ENCODE measurements around the gene RAB24. TPM values are rescaled to one million over a fixed set of nuclear protein-coding genes. Genes with fewer than 3 reads are reported as not detected.

RAB24 gene
- total and polyA plus RNA-seq, 7 experiments from 2014 or later, result 14.9 to 47.5 (median 23.7) TPM

DNA sequence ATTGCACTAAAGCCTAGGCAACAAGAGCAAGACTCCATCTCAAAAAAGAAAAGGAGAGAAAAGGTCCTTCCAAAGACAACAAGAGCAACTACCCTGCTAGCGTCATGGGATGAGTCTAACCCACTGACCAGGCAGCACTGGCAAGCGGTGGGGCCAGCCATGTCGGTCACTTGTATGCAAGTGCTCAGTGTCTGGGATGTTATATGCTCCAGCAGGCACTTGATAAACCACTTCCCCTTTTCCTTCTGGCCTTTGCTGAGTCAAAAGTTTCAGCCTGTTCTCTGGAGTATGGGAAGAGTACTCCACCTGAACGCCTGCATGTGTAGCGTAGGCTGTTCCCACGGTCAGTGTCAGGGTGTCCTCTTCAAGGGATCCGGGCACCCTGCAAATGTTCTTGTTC lies 17.4 kb upstream of the RAB24 start:
- no peaks in the 10 kb centered on the region for H3K27me3 ChIP-seq (ENCODE audit: control insufficient read depth in 2 of 2, insufficient read depth in 2 of 2, low read length in 2 of 2)
- H3K4me1 ChIP-seq (ENCODE audit: control insufficient read depth in 2 of 2, insufficient read depth in 2 of 2, low read length in 2 of 2), result no peaks in the 10 kb centered on the region
- peaks cover 0 to 4% (median 0%) of the 10 kb centered on the region in 3 experiments for H3K36me3 ChIP-seq (ENCODE audit: control insufficient read depth in 2 of 3, insufficient read depth in 3 of 3, low read length in 3 of 3)
- peaks cover 0 to 45% (median 21%) of the 10 kb centered on the region in 7 donors for H3K4me1 Mint-ChIP-seq
- ATAC-seq (peak; percentile 45), DNase-seq (no peak)
- H3K27me3 Mint-ChIP-seq, result no peaks in the 10 kb centered on the region
- H3K36me3 Mint-ChIP-seq, result peaks cover 0 to 30% (median 10%) of the 10 kb centered on the region in 5 donors
- H3K27ac Mint-ChIP-seq, result no peak overlapping the region
- H3K4me3 ChIP-seq (ENCODE audit: low read length), result no peak overlapping the region
- ChIA-PET POLR2A (no interaction called here), CTCF (no interaction called here)
- no peak overlapping the region for H3K4me3 Mint-ChIP-seq
- H3K9me3 Mint-ChIP-seq, result peaks cover 0 to 4% (median 0%) of the 10 kb centered on the region in 11 donors
- no peaks in the 10 kb centered on the region for H3K9me3 ChIP-seq (ENCODE audit: control insufficient read depth in 2 of 3, low read length in 3 of 3)
- intact Hi-C loops (cut with micrococcal nuclease), result no loop called here
- no peak overlapping the region for H3K27ac ChIP-seq (ENCODE audit: low read depth, low read length)

DNA sequence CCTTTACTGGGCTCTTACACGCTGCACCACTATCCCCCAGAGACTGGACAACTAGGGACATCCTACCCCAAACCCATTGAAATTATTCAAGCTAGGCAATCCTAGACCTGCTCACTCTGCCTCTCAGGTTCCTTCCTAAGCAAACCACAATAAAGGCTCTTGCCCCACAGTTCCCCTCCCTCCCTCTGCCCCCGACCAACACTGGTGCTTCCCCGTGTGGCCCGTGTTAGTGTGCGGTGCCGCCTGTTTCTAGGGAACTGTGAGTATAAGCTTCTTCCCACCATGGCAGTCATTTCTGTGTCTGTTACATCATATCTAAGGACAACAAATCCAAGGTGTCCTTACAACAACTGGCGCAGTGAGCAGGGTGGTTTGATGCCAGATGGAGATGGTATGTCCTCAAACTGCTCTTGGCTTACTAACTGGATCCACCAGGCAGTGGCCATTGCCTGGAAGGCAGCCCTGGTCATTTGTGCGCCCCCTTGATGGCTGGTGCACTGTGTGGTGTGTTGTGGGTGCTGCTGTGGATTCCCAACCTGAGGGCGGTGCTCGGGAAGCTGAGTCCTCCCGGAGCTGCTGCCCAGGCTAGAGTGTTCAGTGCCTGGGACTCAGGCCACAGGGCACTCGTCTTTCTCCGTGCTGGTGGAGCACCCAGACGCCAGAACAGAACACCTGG lies 16.5 kb upstream of the RAB24 start:
- peak; percentile 64 for ATAC-seq
- peaks cover 0 to 4% (median 0%) of the 10 kb centered on the region in 11 donors for H3K9me3 Mint-ChIP-seq
- no peaks in the 10 kb centered on the region for H3K27me3 Mint-ChIP-seq
- DNase-seq, result no peak
- H3K36me3 Mint-ChIP-seq, result peaks cover 0 to 29% (median 10%) of the 10 kb centered on the region in 5 donors
- no peaks in the 10 kb centered on the region for H3K4me1 ChIP-seq (ENCODE audit: control insufficient read depth in 2 of 2, insufficient read depth in 2 of 2, low read length in 2 of 2)
- no peaks in the 10 kb centered on the region for H3K9me3 ChIP-seq (ENCODE audit: control insufficient read depth in 2 of 3, low read length in 3 of 3)
- H3K4me3 ChIP-seq (ENCODE audit: low read length), result no peak overlapping the region
- H3K4me3 Mint-ChIP-seq, result no peak overlapping the region
- peak overlapping the region in 2 of 9 donors; percentile 29 to 41 for H3K27ac Mint-ChIP-seq
- H3K4me1 Mint-ChIP-seq, result peaks cover 0 to 49% (median 21%) of the 10 kb centered on the region in 7 donors
- no peaks in the 10 kb centered on the region for H3K27me3 ChIP-seq (ENCODE audit: control insufficient read depth in 2 of 2, insufficient read depth in 2 of 2, low read length in 2 of 2)
- intact Hi-C loops (cut with micrococcal nuclease), result loop anchor here (2.0 to 10.0 kb wide), 2 partner anchors 71 to 675 kb away; partner anchors contain the start of gene TSPAN17 (in 1 of the 2)
- H3K36me3 ChIP-seq (ENCODE audit: control insufficient read depth in 2 of 3, insufficient read depth in 3 of 3, low read length in 3 of 3), result peaks cover 0 to 4% (median 0%) of the 10 kb centered on the region in 3 experiments
- CTCF ChIA-PET, result interaction anchor here (0.9 to 3.1 kb wide), 5 partner anchors 11 to 133 kb away, joined by 3 to 25 read pairs (median 13); no protein-coding TSS in a partner anchor
- H3K27ac ChIP-seq (ENCODE audit: low read depth, low read length), result no peak overlapping the region
- POLR2A ChIA-PET, result no interaction called here

DNA sequence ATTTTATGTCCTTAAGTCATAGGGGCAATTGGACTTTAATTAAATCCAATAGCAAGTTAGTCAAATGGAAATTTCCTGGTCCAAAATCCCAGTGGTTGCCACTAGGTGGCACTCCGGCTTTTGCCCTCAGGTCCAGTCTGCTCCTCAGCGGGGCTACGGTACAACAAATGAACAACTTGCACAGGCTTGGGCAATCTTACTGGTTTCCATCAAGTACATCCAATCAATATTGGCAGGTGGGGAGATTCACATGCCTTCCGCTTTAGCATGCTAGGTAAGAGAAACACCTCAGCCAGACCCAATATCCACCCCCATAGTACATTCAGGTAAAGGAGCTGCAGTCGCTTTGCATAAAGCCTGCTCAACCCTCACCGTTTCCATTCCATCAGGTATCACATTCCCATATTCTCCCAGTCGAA lies 14.4 kb upstream of the RAB24 start:
- POLR2A ChIA-PET, result interaction anchor here (1.5 to 2.1 kb wide), 2 partner anchors 34 to 65 kb away, joined by 5 read pairs; partner anchors contain the start of gene LMAN2
- H3K9me3 ChIP-seq (ENCODE audit: control insufficient read depth in 2 of 3, low read length in 3 of 3), result no peaks in the 10 kb centered on the region
- H3K4me1 Mint-ChIP-seq, result peaks cover 0 to 49% (median 20%) of the 10 kb centered on the region in 7 donors

DNA sequence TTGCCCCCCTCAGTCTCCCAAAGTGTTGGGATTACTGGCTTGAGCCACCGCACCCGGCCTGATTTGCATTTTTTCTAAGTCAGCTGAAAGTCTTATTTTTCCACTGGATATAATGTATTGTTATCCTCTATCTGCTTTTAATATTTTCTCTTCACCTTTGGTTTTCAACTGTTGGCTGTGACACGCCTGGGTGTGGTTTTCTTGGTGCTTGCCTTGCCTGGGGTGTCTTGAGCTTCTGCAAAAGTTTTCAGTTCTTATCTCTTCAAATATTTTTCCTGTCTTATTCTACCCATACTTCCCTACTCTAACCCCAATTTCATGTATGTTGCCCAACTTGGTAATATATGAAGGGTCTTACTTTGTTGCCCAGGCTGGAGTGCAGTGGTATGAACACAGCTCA lies 12.5 kb upstream of the RAB24 start:
- Mint-ChIP-seq H3K4me1 (peaks cover 6 to 51% (median 26%) of the 10 kb centered on the region in 7 donors), H3K9me3 (peaks cover 0 to 5% (median 0%) of the 10 kb centered on the region in 11 donors), H3K27ac (peak overlapping the region in 1 of 9 donors; percentile 58), H3K36me3 (peaks cover 0 to 20% (median 6%) of the 10 kb centered on the region in 5 donors), H3K4me3 (no peak overlapping the region), H3K27me3 (peaks cover 0 to under 1% (median 0%) of the 10 kb centered on the region in 5 donors)
- Histone ChIP-seq H3K9me3 (ENCODE audit: control insufficient read depth in 2 of 3, low read length in 3 of 3) (no peaks in the 10 kb centered on the region), H3K27me3 (ENCODE audit: control insufficient read depth in 2 of 2, insufficient read depth in 2 of 2, low read length in 2 of 2) (no peaks in the 10 kb centered on the region), H3K4me3 (ENCODE audit: low read length) (no peak overlapping the region), H3K4me1 (ENCODE audit: control insufficient read depth in 2 of 2, insufficient read depth in 2 of 2, low read length in 2 of 2) (peaks cover 8% of the 10 kb centered on the region in 2 donors), H3K36me3 (ENCODE audit: control insufficient read depth in 2 of 3, insufficient read depth in 3 of 3, low read length in 3 of 3) (no peaks in the 10 kb centered on the region), H3K27ac (ENCODE audit: low read depth, low read length) (no peak overlapping the region)
- ATAC-seq (no peak), DNase-seq (no peak)
- CTCF ChIA-PET, result interaction anchor here (0.6 to 2.5 kb wide), 9 partner anchors 26 to 203 kb away, joined by 3 to 9 read pairs (median 4); no protein-coding TSS in a partner anchor
- POLR2A ChIA-PET, result interaction anchor here (0.9 kb wide), 1 partner anchor 134 kb away, joined by 3 read pairs; no protein-coding TSS in a partner anchor
- intact Hi-C loops (cut with micrococcal nuclease), result loop anchor here in 1 of 2 donors (10.0 kb wide), 1 partner anchor 671 kb away; the partner anchor contains the start of gene TSPAN17

More for the DNA sequence above, 14.4 kb upstream of the RAB24 start:
- Mint-ChIP-seq H3K27ac (peak overlapping the region in 2 of 9 donors; percentile 32 to 37), H3K27me3 (no peaks in the 10 kb centered on the region), H3K36me3 (peaks cover 0 to 28% (median 10%) of the 10 kb centered on the region in 5 donors), H3K9me3 (peaks cover 0 to 5% (median 0%) of the 10 kb centered on the region in 11 donors), H3K4me3 (no peak overlapping the region)
- Histone ChIP-seq H3K27ac (ENCODE audit: low read depth, low read length) (no peak overlapping the region), H3K4me3 (ENCODE audit: low read length) (no peak overlapping the region), H3K27me3 (ENCODE audit: control insufficient read depth in 2 of 2, insufficient read depth in 2 of 2, low read length in 2 of 2) (no peaks in the 10 kb centered on the region), H3K4me1 (ENCODE audit: control insufficient read depth in 2 of 2, insufficient read depth in 2 of 2, low read length in 2 of 2) (peaks cover 1% of the 10 kb centered on the region in 2 donors), H3K36me3 (ENCODE audit: control insufficient read depth in 2 of 3, insufficient read depth in 3 of 3, low read length in 3 of 3) (no peaks in the 10 kb centered on the region)
- DNase-seq (peak; percentile 41 to 73 (median 69)), ATAC-seq (peak; percentile 84)
- intact Hi-C loops (cut with micrococcal nuclease), result loop anchor here (1.0 to 10.0 kb wide), 9 partner anchors 33 to 673 kb away; partner anchors contain the start of genes LMAN2 (in 1 of the 2) and TSPAN17 (in 1 of the 2)
- CTCF ChIA-PET, result interaction anchor here (0.6 to 3.1 kb wide), 15 partner anchors 9 to 221 kb away, joined by 3 to 25 read pairs (median 4); partner anchors contain the start of gene PDLIM7

DNA sequence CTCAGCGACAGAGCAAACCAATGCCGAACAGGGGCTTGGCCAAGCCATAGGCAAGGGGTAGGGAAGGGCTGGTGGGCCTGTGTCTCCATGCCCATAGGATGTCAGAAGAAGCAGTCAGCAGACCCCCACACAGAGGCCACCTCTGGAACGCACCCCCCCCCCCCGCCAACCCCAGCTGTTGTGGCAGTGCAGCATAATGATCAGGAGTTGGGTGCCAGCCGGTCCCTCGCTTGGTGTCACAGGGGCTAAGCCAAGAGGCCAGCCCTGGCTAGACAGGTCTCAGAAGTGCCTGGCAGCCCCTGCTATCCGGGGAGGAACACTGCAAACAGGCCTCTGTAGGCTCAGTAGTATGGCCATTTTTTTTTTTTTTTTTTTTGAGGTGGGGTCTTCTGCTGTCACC lies 11.9 kb upstream of the RAB24 start:
- intact Hi-C loops (cut with micrococcal nuclease), result loop anchor here in 1 of 2 donors (10.0 kb wide), 1 partner anchor 671 kb away; the partner anchor contains the start of gene TSPAN17
- Mint-ChIP-seq H3K36me3 (peaks cover 0 to 22% (median 6%) of the 10 kb centered on the region in 5 donors), H3K27ac (no peak overlapping the region), H3K9me3 (peaks cover 0 to 5% (median 0%) of the 10 kb centered on the region in 11 donors), H3K4me3 (no peak overlapping the region), H3K27me3 (peaks cover 0 to 5% (median 0%) of the 10 kb centered on the region in 5 donors), H3K4me1 (peaks cover 11 to 57% (median 30%) of the 10 kb centered on the region in 7 donors)
- DNase-seq (no peak), ATAC-seq (no peak)
- ChIA-PET POLR2A (interaction anchor here (0.6 kb wide), 1 partner anchor 57 kb away, joined by 4 read pairs; no protein-coding TSS in a partner anchor), CTCF (interaction anchor here (0.6 to 2.5 kb wide), 9 partner anchors 27 to 742 kb away, joined by 3 to 9 read pairs (median 4); no protein-coding TSS in a partner anchor)
- Histone ChIP-seq H3K4me1 (ENCODE audit: control insufficient read depth in 2 of 2, insufficient read depth in 2 of 2, low read length in 2 of 2) (peaks cover 14% of the 10 kb centered on the region in 2 donors), H3K27me3 (ENCODE audit: control insufficient read depth in 2 of 2, insufficient read depth in 2 of 2, low read length in 2 of 2) (no peaks in the 10 kb centered on the region), H3K36me3 (ENCODE audit: control insufficient read depth in 2 of 3, insufficient read depth in 3 of 3, low read length in 3 of 3) (no peaks in the 10 kb centered on the region), H3K9me3 (ENCODE audit: control insufficient read depth in 2 of 3, low read length in 3 of 3) (no peaks in the 10 kb centered on the region), H3K4me3 (ENCODE audit: low read length) (no peak overlapping the region), H3K27ac (ENCODE audit: low read depth, low read length) (no peak overlapping the region)
